NCI-H526 treated with DMSO at 0.1 percent for 48 hours (cell line): ENCODE data around the gene DNAJB5.
A peak's percentile ranks its signal among the peaks of the same experiment; 100 is the strongest.
"Not testable (repeated sequence)": the region's sequence is repeated elsewhere in the genome, so short reads cannot be mapped to it uniquely, and the experiment has no call there.

Experiments used
- DNase-seq: peaks from one replicate; lab custom pipeline; 2025; lab: John Stamatoyannopoulos, UW

DNAJB5 gene

DNA sequence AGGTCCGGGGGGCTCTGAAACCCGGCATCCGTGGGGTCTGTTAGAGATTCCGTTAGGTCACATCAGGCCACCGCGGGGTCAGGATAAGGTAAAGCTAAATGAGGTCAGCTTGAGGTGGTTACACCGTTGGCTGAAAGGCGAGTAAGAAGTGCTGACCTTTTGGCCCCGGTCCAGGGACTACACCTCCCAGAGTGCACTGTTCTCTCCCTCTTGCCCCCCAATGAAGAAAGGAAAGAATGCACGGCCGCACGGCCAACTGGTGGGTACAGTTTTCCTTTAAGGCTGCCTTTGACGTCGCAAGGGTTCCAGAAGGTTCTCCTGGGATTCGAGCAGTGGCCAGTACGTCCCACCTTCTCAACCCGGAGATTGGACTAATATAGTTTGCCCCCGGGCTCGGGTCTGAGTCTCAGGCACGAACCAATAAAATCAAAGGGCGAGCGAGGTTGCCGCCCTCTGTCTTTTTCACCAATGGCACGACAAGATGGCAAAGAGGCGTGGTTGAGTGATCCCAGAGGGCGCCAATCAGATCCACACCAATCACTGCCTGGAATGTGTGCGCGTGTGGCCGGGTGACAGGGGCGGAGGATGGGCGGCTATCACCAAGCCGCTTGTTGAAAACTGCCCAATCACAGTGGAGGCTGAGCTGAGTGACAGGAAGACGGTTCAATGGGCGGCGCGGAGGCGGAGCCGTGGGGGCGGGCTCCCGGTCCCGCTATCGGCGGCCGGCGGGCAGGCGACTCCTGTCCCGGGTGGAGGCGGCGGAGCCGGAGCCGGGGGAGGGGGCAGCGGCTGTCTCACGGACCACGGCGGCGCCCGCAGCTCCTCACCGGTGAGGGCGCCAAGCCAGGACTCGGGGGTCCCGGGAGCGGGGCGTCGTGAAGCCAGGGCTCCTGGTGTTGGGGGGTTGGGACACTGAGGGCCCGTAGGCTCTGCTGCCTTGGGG is at the start of gene DNAJB5:
Gene DNAJB5 (plus strand): TSS at position 743 of the 943 bp plus-strand sequence. CDS start 886 bp downstream, outside the sequence.
- peak; percentile 98 for DNase-seq

DNA sequence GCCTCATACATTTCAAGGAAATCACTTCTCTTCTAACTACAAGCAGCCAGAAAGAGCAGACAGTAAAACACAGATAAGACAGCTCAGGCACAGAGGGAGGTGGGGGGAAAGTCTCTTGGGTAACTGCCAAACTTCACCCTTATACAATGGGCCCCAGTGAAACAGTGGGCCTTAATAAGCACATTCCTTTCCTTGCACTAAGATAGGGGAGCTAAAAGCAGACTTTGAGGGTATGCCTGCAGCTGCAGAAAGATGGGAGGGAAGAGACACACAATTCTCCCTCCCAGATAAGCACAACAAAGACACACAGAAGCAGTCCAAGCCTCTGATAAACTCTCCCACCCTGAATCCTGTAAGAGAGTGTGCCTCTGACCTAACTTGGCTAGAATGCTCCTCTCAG is 49.6 kb upstream of the DNAJB5 start:
- DNase-seq = not testable (repeated sequence)

DNA sequence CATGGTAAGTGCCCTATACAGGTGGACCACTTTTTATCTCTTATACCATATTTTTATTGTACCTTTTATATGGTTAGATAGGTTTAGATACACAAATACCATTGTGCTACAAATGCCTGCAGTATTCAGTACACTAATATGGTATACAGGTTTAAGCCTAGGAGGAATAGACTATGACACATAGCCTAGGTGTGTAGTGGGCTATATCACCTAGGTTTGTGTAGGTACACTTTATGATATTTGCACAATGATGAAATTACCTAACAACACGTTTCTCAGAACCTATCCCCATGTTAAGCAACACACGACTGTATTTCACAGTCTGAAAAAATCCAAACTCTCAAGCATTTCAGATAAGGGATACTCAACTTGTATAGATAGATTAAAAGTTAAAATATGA is 41.1 kb upstream of the DNAJB5 start:
- DNase-seq = no peak

- DNase-seq = no peak
Measured at GRCh38 chr9:34954225-34954624, 35.3 kb upstream of the DNAJB5 start.

DNA sequence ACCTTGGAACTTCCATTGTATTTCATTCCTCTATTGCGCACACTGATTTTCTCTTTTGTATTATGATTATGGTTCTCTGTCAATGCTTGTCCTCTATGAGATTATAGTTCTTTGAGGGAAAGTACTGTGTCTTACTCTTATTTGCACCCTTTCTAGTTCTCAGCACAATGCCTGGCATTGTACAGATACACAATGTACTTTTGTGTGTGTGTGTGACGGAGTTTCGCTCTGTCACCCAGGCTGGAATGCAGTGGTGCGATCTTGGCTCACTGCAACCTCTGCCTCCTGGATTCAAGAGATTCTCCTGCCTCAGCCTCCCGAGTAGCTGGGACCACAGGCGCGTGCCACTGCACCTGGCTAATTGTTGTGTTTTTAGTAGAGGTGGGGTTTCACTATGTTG is 33.5 kb upstream of the DNAJB5 start:
- DNase-seq = not testable (repeated sequence)

- no peak for DNase-seq
Measured at GRCh38 chr9:34956648-34957047, 32.9 kb upstream of the DNAJB5 start.

- DNase-seq = no peak
Measured at GRCh38 chr9:34957492-34958410, 31.8 kb upstream of the DNAJB5 start, which contains the start of gene PHF24. Gene PHF24 (plus strand): TSS chr9:34958285. CDS start chr9:34971299, 13,014 bp downstream.

DNA sequence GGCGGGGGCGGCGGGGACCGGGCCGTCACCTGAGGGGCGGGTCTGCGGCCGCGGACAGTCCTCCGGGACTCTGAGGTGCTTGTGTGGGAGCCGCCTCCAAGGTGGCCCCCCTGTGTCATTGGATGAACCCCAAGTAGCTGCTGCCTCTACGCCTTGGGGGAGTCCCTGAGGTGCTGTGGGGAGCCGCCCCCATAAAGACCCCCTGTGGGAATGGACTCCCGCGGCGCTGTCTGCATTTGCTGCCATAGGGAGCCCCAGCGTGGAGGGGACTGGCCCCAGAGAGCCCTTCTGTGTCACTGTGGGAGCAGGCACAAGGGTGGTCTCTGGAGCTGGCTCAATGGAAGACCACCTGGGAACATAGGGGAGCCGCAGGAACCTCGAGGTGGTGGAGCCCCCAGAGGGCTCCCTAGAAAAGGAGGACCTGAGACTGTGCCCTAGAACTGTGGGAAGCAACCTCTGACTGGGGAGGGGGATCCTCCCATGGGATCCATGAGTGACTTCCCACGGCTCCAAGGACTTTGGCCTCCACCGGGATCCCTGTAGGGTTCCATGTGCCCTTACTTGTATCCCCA is 31.0 kb upstream of the DNAJB5 start:
- no peak for DNase-seq

DNA sequence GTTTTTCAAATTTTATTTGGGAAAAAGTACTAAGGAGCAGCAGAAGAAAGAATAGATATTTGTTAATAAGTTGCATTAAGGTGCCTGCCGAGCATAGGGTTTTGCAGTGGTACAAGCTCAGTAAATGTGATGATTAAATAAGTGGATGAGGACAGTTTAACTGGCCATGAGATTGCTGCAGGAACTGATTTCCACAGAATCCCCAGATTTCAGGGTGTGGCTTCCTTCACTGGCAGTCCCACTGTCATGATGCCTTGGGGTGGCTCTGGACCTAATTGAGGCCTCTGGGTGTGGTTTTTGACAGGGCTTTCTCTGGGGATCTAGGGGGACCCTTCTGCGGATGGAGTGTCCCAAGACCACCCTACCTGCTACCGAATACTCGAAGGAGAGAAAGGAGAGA is 30.1 kb upstream of the DNAJB5 start:
- DNase-seq = no peak

GRCh38 chr9:34961574-34962490 is 27.7 kb upstream of the DNAJB5 start:
- DNase-seq = no peak

DNA sequence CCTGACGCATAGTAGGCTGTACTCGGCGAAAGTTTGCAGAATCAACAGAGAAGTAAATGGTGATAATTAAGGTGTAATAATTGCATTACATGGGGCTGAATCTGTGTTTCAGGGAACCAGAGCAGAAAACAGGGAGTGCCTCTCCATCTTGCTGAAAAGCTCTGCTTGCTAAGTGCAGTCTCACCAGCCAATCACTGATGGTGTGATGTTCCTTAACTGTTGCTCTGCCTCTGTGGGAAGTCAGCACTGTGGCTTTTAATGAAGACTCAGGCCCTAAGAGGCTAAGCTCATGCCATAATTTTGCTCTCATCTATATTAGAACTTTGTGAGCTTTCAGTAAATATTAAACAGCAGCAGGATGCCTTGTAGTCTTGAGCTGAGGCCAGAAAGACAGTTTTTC is 27.0 kb upstream of the DNAJB5 start:
- no peak for DNase-seq

- no peak for DNase-seq
Measured at GRCh38 chr9:34963552-34963951, 26.0 kb upstream of the DNAJB5 start.

DNA sequence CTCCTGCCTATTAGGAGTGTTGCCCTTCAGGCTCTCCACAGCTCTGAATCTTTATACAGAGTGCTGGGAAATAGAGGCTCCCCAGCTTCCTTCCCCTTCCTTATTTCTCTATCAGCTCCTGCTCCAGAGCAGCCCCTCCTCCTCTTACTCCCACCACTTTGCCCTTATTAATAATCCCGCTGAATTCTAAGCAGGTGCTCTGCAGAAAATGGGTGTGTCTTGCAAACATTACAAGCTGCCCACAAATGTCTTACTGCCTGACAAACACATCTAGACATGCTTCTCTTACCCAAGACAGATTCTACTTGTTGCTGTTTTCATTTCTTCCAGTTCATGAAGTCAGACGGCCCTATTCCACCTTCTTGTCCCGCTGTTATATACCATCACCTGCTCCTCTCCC is 25.1 kb upstream of the DNAJB5 start:
- no peak for DNase-seq

DNA sequence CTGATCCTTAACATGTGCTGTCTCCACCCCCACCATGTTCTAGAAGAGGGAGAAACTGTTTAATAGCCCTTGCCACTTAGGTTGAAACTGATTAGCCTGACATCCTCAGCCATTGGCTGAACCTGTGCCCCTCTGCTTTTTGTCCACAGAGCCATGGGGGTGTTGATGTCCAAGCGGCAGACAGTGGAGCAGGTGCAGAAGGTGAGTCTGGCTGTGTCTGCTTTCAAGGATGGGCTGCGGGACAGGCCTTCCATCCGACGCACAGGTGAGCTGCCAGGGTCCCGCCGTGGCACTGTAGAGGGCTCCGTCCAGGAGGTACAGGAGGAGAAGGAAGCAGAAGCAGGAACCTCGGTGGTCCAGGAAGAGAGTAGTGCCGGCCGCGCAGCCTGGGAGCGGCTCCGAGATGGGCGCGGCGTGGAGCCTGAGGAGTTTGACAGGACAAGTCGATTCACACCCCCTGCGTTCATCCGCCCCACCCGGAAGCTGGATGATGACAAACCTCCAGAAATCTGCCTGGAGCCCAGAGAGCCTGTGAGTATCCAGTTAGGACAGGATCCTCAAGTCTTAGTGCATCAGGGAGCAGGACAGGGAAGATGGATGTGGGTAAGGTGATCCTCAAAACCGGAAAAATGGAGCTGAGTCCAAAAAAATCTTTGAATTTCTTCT is 18.3 kb upstream of the DNAJB5 start:
- DNase-seq = no peak

- no peak for DNase-seq
Measured at GRCh38 chr9:34974664-34975063, 14.9 kb upstream of the DNAJB5 start.

GRCh38 chr9:34976441-34976840 is 13.1 kb upstream of the DNAJB5 start:
- no peak for DNase-seq

GRCh38 chr9:34976992-34977391 is 12.6 kb upstream of the DNAJB5 start:
- no peak for DNase-seq

- no peak for DNase-seq
Measured at GRCh38 chr9:34980181-34980761, 9.3 kb upstream of the DNAJB5 start.

DNA sequence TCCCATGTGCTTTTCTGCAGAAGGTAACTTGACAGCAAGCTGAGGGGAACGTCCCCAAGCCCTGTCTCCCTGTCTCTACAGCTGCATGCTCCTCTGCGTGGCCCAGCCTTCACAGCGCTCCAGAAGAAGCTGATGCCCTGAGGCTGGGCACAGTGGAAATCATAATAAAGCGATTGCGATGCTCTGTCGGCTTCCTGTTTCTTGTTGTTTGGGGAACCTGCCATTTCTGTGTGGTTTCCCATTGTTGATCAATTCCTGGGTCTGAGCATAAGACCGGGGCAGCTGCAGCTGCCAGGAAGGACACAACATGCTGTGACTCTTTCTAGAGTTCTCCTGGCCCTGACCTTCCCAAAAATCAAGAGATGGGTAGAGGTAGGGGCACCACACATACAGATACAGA is 7.2 kb upstream of the DNAJB5 start:
- DNase-seq = no peak

- no peak for DNase-seq
Measured at GRCh38 chr9:34983209-34983608, 6.3 kb upstream of the DNAJB5 start.
